ENCODE results near the gene CUX1. TPM values are rescaled to one million over a fixed set of nuclear protein-coding genes. Genes with fewer than 3 reads are reported as not detected.

The CUX1 gene
- total RNA-seq, 3 donors from 2014 or later: 85.2 to 167 (median 120) TPM

DNA sequence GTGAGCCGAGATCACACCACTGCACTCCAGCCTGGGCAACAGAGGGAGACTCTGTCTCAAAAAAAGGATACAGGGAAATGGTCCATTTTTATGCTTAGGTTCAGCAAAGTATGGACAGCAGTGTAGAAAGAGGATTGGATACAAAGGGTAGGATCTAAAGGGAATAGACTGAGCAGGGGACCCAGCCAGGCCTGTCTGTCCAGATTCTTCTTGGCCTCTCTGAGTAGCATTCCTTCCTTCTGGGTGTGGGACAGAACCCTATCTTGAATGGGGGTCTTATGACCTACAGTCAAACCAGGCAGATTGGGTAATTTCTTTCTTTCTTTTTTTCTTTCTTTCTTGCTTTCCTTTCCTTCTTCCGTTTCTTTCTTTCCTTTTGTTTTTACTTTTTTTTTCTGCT lies 494.9 kb downstream of the CUX1 start:
- DNase-seq (no peak), ATAC-seq (no peak)
- TF ChIP-seq, protein P1, sequence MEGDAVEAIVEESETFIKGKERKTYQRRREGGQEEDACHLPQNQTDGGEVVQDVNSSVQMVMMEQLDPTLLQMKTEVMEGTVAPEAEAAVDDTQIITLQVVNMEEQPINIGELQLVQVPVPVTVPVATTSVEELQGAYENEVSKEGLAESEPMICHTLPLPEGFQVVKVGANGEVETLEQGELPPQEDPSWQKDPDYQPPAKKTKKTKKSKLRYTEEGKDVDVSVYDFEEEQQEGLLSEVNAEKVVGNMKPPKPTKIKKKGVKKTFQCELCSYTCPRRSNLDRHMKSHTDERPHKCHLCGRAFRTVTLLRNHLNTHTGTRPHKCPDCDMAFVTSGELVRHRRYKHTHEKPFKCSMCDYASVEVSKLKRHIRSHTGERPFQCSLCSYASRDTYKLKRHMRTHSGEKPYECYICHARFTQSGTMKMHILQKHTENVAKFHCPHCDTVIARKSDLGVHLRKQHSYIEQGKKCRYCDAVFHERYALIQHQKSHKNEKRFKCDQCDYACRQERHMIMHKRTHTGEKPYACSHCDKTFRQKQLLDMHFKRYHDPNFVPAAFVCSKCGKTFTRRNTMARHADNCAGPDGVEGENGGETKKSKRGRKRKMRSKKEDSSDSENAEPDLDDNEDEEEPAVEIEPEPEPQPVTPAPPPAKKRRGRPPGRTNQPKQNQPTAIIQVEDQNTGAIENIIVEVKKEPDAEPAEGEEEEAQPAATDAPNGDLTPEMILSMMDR (IDR thresholded peaks at IDR 0.05): no peak
- peaks cover 4% of the 10 kb centered on the region for H3K4me1 ChIP-seq (ENCODE audit: low read depth)
- intact Hi-C loops (cut with DNase I, micrococcal nuclease): no loop called here
- H3K9me3 ChIP-seq: no peaks in the 10 kb centered on the region
- H3K36me3 ChIP-seq (ENCODE audit: low read depth): no peaks in the 10 kb centered on the region
- H3K4me3 ChIP-seq: no peak overlapping the region

DNA sequence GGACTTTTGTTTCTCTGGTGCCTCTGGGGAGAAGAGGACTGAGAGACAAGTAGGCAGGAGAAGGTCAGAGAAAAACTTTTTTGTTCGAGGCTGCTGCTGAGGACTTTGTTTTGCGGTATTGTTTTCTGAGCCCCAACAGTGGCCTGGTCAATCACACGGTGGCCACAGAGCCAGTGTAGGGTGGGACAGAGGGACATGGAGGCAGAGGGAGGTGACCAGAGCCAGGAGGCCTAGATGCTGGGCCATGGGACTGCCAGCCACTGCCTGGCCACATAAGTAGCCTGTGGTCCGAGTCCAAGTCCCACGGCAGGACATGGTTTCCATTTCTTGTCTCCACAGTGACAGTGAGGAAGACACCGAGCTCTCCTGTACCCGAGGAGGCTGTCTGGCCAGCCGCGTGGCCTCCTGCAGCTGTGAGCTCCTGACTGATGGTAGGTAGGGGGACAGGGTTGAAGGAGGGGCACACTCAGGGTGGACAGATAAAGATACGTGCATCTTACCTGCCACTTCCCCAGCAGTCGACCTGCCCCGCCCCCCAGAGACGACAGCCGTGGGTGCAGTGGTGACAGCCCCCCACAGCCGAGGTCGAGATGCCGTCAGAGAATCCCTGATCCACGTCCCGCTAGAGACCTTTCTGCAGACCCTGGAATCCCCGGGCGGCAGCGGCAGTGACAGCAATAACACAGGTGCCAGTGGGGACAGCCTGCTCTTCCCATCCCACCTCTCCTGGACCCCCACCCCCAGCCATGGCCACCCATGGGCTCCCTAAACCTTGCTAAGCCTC lies 496.8 kb downstream of the CUX1 start:
- ATAC-seq (no peak), DNase-seq (peak in 1 of 3 donors; percentile 44)
- Histone ChIP-seq H3K36me3 (ENCODE audit: low read depth) (no peaks in the 10 kb centered on the region), H3K9me3 (no peaks in the 10 kb centered on the region), H3K4me3 (no peak overlapping the region), H3K4me1 (ENCODE audit: low read depth) (no peaks in the 10 kb centered on the region)
- TF ChIP-seq, protein P1 (IDR thresholded peaks at IDR 0.05): no peak
- intact Hi-C loops (cut with DNase I, micrococcal nuclease): no loop called here

DNA sequence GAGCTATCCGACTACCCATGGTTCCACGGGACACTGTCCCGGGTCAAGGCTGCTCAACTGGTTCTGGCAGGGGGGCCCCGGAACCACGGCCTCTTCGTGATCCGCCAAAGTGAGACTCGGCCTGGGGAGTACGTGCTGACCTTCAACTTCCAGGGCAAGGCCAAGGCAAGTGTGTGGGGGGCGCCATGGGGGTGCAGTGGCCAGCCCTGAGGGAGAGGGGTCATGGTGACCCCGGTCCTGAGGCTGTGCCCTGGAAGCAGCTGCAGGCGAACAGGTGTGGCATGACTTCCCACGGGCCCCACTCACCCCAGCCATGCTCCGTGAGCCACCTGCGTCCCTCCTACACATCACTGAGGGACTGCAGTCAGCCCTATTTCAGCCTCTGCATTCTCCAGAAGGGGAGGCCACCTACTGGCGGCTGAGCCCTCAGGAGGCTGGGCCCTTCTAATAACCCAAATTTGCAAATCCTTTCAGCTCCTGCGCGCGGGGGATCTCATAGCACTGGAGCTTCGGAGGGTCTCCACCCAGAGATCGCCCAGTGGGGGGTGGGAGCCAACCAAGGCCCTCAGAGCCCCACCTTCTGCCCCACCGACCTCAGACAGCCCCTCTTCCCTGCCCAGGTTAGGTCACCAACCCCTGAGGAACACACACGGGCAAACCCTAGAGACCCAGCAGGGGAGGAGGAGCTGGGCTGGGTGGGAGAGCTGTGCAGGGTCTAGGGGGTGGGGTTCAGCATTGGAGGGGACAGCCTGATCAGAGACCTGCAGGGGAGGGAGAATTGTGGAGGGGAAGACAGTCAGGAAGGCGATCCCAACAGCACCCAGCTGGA lies 500.0 kb downstream of the CUX1 start:
- ATAC-seq (no peak), DNase-seq (no peak)
- Histone ChIP-seq H3K4me1 (ENCODE audit: low read depth) (no peaks in the 10 kb centered on the region), H3K36me3 (ENCODE audit: low read depth) (no peaks in the 10 kb centered on the region), H3K4me3 (no peak overlapping the region), H3K9me3 (no peaks in the 10 kb centered on the region)
- intact Hi-C loops (cut with DNase I, micrococcal nuclease): no loop called here
- TF ChIP-seq, protein P1 (IDR thresholded peaks at IDR 0.05): no peak

DNA sequence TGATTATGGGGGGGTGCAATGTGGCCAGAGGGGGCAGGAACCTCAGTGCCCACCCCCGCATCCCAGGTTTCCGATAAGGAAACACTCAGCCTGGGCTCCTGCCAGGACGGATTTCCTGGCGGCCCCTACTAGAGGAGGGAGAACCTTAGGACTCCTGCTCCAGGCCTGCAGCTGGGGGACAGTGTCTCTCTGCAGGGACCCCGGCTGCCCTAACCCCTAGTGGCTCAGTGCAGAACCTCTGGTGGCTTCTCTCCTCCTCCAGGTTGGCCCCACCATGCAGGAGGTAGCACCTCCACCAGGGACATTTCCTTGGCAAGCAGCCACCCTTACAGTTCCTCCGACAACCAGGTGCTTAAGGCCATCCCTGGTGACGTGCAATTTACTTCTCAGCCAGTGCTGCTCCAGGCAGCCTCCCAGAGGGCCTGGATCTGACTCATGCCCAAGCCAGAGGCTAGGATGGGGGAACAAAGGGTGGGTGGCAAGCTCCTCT lies 501.1 kb downstream of the CUX1 start:
- no peaks in the 10 kb centered on the region for H3K36me3 ChIP-seq (ENCODE audit: low read depth)
- H3K4me1 ChIP-seq (ENCODE audit: low read depth): no peaks in the 10 kb centered on the region
- TF ChIP-seq, protein P1 (IDR thresholded peaks at IDR 0.05): no peak
- no peaks in the 10 kb centered on the region for H3K9me3 ChIP-seq
- DNase-seq (no peak), ATAC-seq (peak; percentile 57)
- no peak overlapping the region for H3K4me3 ChIP-seq
- intact Hi-C loops (cut with DNase I, micrococcal nuclease): no loop called here

DNA sequence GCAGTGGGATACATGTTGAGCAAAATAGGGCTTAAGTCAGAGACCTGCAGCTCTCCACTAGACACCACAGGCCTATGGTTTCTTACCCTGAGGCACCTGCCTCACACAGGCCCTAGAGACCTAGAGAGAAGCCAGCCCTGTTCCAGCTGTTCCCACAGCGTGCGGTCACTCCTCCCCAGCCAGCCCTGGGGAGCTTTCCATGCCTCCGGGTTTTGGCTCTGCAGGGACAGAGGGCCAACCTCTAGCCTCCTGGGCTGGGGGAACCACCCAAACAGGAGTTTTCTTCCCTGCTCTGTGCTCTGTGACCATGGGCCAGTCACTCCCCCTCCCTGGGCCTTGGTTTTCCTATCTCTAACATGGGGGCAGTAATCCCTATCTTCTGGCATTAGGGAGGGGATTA lies 502.2 kb downstream of the CUX1 start:
- no peaks in the 10 kb centered on the region for H3K9me3 ChIP-seq
- no peaks in the 10 kb centered on the region for H3K36me3 ChIP-seq (ENCODE audit: low read depth)
- H3K4me3 ChIP-seq: no peak overlapping the region
- no peaks in the 10 kb centered on the region for H3K4me1 ChIP-seq (ENCODE audit: low read depth)
- no peak for DNase-seq
- no peak for ATAC-seq
- intact Hi-C loops (cut with DNase I, micrococcal nuclease): no loop called here
- TF ChIP-seq, protein P1 (IDR thresholded peaks at IDR 0.05): no peak

Measured in mucosa of descending colon (tissue), 3 donors.